Measurements from ENCODE around the gene POLR1C. TPM values are rescaled to one million over a fixed set of nuclear protein-coding genes. Genes with fewer than 3 reads are reported as not detected.

POLR1C gene
- total and polyA plus RNA-seq, 2 experiments from 2014 or later: 28.6 to 38.8 TPM

DNA sequence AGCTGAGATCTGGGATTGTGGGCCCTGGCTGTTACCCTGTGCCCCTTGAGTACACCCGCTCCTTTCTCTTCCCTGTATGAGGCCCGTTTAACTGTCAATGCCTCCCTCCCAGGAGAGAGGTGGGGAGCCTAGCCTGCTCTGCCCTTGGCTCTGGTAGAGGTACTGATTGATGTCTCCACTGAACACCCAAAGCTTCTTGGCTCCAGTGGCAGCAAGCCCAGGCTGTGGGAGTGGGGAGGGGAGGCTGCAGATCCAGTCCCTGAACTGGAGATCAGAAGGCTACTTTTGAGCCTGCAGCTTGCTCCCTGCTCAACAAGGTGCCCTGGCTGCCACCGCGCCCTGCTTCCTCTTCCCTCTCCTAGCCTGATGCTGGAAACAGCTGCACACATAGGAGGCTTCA is 14.2 kb upstream of the POLR1C start:
- Histone ChIP-seq H3K36me3 (peaks cover 38% of the 10 kb centered on the region), H3K9me3 (ENCODE audit: low read depth) (no peaks in the 10 kb centered on the region), H3K4me3 (no peak overlapping the region), H3K27me3 (no peaks in the 10 kb centered on the region), H3K4me1 (ENCODE audit: low read depth) (peaks cover 5% of the 10 kb centered on the region), H3K27ac (no peak overlapping the region)
- DNase-seq (ENCODE audit: low read depth in 1 of 2, low spot score in 1 of 2): no peak
- TF ChIP-seq, protein P1, sequence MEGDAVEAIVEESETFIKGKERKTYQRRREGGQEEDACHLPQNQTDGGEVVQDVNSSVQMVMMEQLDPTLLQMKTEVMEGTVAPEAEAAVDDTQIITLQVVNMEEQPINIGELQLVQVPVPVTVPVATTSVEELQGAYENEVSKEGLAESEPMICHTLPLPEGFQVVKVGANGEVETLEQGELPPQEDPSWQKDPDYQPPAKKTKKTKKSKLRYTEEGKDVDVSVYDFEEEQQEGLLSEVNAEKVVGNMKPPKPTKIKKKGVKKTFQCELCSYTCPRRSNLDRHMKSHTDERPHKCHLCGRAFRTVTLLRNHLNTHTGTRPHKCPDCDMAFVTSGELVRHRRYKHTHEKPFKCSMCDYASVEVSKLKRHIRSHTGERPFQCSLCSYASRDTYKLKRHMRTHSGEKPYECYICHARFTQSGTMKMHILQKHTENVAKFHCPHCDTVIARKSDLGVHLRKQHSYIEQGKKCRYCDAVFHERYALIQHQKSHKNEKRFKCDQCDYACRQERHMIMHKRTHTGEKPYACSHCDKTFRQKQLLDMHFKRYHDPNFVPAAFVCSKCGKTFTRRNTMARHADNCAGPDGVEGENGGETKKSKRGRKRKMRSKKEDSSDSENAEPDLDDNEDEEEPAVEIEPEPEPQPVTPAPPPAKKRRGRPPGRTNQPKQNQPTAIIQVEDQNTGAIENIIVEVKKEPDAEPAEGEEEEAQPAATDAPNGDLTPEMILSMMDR (IDR thresholded peaks at IDR 0.05; ENCODE audit: low read depth, low read length): no peak

DNA sequence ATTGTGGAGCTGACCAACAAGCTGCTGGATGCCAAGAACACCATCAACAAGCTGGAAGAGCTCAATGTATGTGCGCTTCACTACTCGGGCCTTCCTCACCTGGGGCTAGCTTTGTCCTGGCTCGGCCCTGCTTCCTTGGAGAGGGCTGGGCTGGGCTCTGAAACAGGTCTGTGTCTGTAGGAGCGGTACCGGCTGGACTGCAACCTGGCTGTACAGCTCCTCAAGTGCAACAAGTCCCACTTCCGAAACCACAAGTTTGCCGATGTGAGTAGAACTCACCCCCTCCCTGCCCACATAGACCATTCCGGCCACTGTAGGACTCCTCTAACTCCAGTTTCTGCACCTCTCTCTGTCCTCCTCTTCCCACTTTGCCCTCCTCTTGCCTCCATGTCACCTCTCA is 13.4 kb upstream of the POLR1C start:
- Histone ChIP-seq H3K4me1 (ENCODE audit: low read depth) (peaks cover 5% of the 10 kb centered on the region), H3K9me3 (ENCODE audit: low read depth) (no peaks in the 10 kb centered on the region), H3K36me3 (peaks cover 36% of the 10 kb centered on the region), H3K27ac (no peak overlapping the region), H3K27me3 (peaks cover 4% of the 10 kb centered on the region), H3K4me3 (no peak overlapping the region)
- TF ChIP-seq, protein P1 (IDR thresholded peaks at IDR 0.05; ENCODE audit: low read depth, low read length): no peak
- no peak for DNase-seq (ENCODE audit: low read depth in 1 of 2, low spot score in 1 of 2)

DNA sequence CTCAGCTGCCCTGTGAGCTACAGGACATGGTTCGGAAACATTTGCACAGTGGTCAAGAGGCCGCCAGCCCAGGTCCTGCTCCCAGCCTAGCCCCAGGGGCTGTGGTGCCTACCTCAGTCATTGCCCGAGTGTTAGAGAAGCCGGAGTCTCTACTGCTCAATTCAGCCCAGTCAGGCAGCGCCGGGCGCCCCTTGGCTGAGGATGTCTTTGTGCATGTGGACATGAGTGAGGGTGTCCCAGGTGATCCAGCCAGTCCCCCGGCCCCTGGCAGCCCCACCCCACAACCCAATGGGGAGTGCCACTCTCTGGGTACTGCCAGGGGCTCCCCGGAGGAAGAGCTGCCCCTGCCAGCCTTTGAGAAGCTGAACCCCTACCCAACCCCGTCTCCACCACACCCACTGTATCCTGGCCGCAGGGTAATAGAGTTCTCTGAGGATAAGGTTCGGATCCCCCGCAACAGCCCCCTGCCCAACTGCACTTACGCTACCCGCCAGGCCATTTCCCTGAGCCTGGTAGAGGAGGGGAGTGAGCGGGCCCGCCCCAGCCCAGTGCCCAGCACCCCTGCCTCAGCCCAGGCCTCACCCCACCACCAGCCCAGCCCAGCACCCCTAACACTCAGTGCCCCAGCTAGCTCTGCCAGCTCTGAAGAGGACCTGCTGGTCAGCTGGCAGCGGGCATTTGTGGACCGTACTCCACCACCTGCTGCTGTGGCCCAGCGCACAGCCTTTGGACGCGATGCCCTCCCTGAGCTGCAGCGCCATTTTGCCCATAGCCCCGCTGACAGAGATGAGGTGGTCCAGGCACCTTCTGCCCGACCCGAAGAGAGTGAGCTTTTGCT is 11.9 kb upstream of the POLR1C start:
- Histone ChIP-seq H3K27me3 (peaks cover 17% of the 10 kb centered on the region), H3K4me1 (ENCODE audit: low read depth) (peaks cover 5% of the 10 kb centered on the region), H3K9me3 (ENCODE audit: low read depth) (no peaks in the 10 kb centered on the region), H3K4me3 (no peak overlapping the region), H3K27ac (no peak overlapping the region), H3K36me3 (peaks cover 25% of the 10 kb centered on the region)
- TF ChIP-seq, protein P1 (IDR thresholded peaks at IDR 0.05; ENCODE audit: low read depth, low read length): no peak
- DNase-seq (ENCODE audit: low read depth in 1 of 2, low spot score in 1 of 2): no peak

DNA sequence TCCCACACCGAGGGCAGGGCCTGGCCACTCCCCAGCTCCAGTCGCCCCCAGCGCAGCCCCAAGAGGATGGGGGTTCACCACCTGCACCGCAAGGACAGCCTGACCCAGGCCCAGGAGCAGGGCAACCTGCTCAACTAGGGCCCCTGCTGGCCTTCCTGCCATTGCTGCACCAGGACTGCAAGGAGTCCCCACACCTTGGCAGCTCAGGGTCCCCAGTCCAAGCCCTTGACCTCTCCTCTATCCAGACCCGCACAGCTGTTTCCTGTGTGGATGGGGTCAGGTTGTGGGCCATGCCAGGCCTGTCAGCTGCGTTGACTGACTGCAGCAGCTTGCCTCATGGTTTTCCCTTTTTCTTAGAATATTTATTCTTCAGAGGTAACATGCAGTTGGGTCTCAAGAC is 11.2 kb upstream of the POLR1C start:
- Histone ChIP-seq H3K4me1 (ENCODE audit: low read depth) (peaks cover 5% of the 10 kb centered on the region), H3K27ac (no peak overlapping the region), H3K27me3 (peaks cover 17% of the 10 kb centered on the region), H3K36me3 (peaks cover 19% of the 10 kb centered on the region), H3K4me3 (no peak overlapping the region), H3K9me3 (ENCODE audit: low read depth) (no peaks in the 10 kb centered on the region)
- no peak for DNase-seq (ENCODE audit: low read depth in 1 of 2, low spot score in 1 of 2)
- TF ChIP-seq, protein P1 (IDR thresholded peaks at IDR 0.05; ENCODE audit: low read depth, low read length): no peak

DNA sequence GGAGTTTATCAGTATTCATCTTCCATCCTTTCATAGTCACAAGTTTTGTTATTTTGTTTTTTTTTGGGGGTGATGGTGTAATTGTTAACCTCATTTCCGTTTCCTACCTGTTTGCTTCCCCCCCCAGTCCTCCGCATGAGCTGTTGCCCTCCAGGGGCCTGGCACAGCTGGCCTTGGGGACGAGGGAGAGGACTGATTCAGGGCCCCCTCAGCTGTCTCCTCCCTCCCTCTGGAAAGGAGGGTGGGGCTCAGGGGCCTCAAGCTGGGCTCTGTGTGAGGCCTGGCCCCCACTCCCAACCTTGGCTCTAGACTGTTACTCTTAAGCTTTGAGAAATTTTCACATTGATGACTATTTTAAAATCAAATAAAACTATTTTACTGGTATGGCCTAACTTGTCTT is 10.7 kb upstream of the POLR1C start:
- H3K4me3 ChIP-seq: no peak overlapping the region
- DNase-seq (ENCODE audit: low read depth in 1 of 2, low spot score in 1 of 2): no peak
- TF ChIP-seq, protein P1 (IDR thresholded peaks at IDR 0.05; ENCODE audit: low read depth, low read length): no peak
- H3K36me3 ChIP-seq: peaks cover 18% of the 10 kb centered on the region
- H3K27me3 ChIP-seq: peaks cover 17% of the 10 kb centered on the region
- no peaks in the 10 kb centered on the region for H3K9me3 ChIP-seq (ENCODE audit: low read depth)
- no peak overlapping the region for H3K27ac ChIP-seq
- peaks cover 5% of the 10 kb centered on the region for H3K4me1 ChIP-seq (ENCODE audit: low read depth)
